GM12872 (cell line): Measurements from ENCODE around the gene POLH.

ENCODE experiments used
- CTCF ChIP-seq: IDR thresholded peaks from 3 replicates; pipeline ENCODE4 v1.5.1; 2011; ENCODE audit warnings: low read depth, mild to moderate bottlenecking, low read length, moderate library complexity; ENCODE audit not compliant: insufficient read depth

The POLH gene

GRCh38 chr6:43610431-43610830 lies 34.4 kb downstream of the POLH start:
- no peak for TF ChIP-seq CTCF

- no peak for TF ChIP-seq CTCF
Observed at GRCh38 chr6:43613721-43614395, 37.9 kb downstream of the POLH start.

GRCh38 chr6:43614396-43614730 lies 38.4 kb downstream of the POLH start:
- TF ChIP-seq CTCF: no peak

- TF ChIP-seq CTCF: no peak
Observed at GRCh38 chr6:43616725-43617472, 40.9 kb downstream of the POLH start.

GRCh38 chr6:43621078-43621835 lies 45.3 kb downstream of the POLH start:
- TF ChIP-seq CTCF: no peak

- no peak for TF ChIP-seq CTCF
Observed at GRCh38 chr6:43621836-43622180, 45.8 kb downstream of the POLH start.

- no peak for TF ChIP-seq CTCF
Observed at GRCh38 chr6:43622541-43622940, 46.6 kb downstream of the POLH start.
